ENCODE measurements around the gene TRMT44.

DNA sequence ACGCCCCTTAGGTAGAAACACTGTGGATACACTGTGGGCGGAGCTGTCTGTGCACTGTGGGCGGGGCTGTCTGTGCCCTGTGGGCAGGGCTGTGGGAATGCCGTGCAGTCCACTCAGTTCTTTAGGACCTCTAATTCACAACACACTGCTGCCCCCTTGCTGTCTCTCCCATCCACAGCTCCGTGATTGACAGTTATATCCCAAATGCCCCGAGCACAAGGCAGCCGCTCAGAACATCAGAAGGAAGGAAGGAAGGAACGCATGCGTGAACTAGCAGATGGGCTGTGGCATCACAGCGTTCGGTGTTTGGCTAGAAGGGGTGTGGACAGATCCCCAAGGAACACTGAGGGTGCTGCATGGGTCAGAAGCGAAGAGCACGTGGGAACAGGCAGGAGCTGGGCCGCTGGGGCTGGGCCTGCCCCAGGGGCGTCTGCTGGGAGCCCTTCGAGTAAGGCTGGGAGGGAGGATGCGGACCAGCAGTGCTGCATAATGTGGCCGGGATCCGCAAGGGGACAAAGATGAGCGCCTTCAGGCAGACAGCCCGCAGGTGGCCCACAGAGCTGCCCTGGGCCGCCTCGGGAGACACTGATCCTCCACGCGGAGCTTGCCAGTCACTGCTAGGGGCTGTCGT, 29.8 kb upstream of the TRMT44 start:
- TF ChIP-seq, protein P1, sequence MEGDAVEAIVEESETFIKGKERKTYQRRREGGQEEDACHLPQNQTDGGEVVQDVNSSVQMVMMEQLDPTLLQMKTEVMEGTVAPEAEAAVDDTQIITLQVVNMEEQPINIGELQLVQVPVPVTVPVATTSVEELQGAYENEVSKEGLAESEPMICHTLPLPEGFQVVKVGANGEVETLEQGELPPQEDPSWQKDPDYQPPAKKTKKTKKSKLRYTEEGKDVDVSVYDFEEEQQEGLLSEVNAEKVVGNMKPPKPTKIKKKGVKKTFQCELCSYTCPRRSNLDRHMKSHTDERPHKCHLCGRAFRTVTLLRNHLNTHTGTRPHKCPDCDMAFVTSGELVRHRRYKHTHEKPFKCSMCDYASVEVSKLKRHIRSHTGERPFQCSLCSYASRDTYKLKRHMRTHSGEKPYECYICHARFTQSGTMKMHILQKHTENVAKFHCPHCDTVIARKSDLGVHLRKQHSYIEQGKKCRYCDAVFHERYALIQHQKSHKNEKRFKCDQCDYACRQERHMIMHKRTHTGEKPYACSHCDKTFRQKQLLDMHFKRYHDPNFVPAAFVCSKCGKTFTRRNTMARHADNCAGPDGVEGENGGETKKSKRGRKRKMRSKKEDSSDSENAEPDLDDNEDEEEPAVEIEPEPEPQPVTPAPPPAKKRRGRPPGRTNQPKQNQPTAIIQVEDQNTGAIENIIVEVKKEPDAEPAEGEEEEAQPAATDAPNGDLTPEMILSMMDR (IDR thresholded peaks at IDR 0.05): peak; percentile 75
- no peak for TF ChIP-seq ZFX (IDR thresholded peaks at IDR 0.05; ENCODE audit: borderline replicate concordance)
